ENCODE results near the gene EML1. TPM values are rescaled to one million over a fixed set of nuclear protein-coding genes. Genes with fewer than 3 reads are reported as not detected.

Gene EML1
- total RNA-seq, 1 experiment from 2014 or later: 12.0 TPM

DNA sequence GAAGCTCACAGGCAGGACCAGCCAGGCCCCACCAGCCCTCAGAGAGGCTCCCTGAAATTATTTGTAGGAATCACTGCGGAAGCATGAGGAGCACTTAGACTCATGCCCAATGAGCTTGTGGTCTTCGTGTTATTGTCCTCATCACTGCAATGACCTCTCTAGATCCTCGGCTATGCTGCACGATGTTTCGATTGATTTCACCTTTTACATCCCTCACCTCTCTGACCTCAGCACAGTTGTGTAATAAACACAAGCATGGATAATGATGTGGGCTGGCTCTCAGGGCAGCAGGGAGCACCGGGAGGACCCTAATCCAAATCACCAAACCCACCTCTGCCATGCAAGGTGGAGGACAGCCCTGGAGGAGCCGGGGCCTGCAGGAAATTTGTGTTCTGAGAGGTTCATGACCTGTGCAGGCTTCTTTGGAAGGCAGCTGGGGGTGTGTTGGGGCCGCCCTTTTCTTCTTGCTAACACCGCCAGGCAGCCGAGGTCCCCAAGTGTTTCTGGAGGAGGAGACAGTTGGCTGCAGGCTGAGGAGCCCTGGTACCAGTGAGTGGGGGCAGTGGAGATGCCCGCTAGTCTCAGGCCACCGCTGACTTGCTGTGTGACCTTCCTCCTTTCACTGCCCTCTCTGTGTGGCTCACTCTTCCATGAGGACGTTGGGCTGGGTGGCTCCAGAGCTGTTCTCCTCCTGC, 29.5 kb upstream of the EML1 start:
- Histone ChIP-seq H3K9ac (ENCODE audit: low read length) (no peak overlapping the region), H3K9me2 (replicated peaks; ENCODE audit: low read length) (no peaks in the 10 kb centered on the region), H3K79me2 (ENCODE audit: low read length) (no peaks in the 10 kb centered on the region), H3K4me3 (ENCODE audit: low read length) (no peak overlapping the region), H3K27me3 (ENCODE audit: low read length) (no peaks in the 10 kb centered on the region), H2AFZ (ENCODE audit: low read length) (no peak overlapping the region), H3K36me3 (ENCODE audit: low read depth, low read length) (no peaks in the 10 kb centered on the region), H3F3A (ENCODE audit: low read length, unreplicated experiment) (no peaks in the 10 kb centered on the region), H3K4me1 (ENCODE audit: insufficient read depth, low read length) (peaks cover 5% of the 10 kb centered on the region), H3K4me2 (ENCODE audit: low read length) (no peak overlapping the region), H4K20me1 (ENCODE audit: low read length) (no peaks in the 10 kb centered on the region), H3K27ac (ENCODE audit: low read length) (no peak overlapping the region), H3K9me3 (ENCODE audit: low read length) (no peaks in the 10 kb centered on the region)
- no peak for TF ChIP-seq EZH2 (IDR thresholded peaks at IDR 0.05; ENCODE audit: low read length, unreplicated experiment)
- no peak for TF ChIP-seq EZH2phosphoT487 (IDR thresholded peaks at IDR 0.05; ENCODE audit: borderline replicate concordance, low read length)
- TF ChIP-seq, protein P1, sequence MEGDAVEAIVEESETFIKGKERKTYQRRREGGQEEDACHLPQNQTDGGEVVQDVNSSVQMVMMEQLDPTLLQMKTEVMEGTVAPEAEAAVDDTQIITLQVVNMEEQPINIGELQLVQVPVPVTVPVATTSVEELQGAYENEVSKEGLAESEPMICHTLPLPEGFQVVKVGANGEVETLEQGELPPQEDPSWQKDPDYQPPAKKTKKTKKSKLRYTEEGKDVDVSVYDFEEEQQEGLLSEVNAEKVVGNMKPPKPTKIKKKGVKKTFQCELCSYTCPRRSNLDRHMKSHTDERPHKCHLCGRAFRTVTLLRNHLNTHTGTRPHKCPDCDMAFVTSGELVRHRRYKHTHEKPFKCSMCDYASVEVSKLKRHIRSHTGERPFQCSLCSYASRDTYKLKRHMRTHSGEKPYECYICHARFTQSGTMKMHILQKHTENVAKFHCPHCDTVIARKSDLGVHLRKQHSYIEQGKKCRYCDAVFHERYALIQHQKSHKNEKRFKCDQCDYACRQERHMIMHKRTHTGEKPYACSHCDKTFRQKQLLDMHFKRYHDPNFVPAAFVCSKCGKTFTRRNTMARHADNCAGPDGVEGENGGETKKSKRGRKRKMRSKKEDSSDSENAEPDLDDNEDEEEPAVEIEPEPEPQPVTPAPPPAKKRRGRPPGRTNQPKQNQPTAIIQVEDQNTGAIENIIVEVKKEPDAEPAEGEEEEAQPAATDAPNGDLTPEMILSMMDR (conservative IDR thresholded peaks at IDR 0.05; ENCODE audit: low read depth, low read length): no peak
- BruUV-seq (replicated peaks): no TSS peak
- CTCF ChIA-PET: no interaction called here
- DNase-seq: no peak
- intact Hi-C loops (cut with micrococcal nuclease): no loop called here
- POLR2A ChIA-PET (ENCODE audit: unreplicated experiment): no interaction called here
- no peak for ATAC-seq

DNA sequence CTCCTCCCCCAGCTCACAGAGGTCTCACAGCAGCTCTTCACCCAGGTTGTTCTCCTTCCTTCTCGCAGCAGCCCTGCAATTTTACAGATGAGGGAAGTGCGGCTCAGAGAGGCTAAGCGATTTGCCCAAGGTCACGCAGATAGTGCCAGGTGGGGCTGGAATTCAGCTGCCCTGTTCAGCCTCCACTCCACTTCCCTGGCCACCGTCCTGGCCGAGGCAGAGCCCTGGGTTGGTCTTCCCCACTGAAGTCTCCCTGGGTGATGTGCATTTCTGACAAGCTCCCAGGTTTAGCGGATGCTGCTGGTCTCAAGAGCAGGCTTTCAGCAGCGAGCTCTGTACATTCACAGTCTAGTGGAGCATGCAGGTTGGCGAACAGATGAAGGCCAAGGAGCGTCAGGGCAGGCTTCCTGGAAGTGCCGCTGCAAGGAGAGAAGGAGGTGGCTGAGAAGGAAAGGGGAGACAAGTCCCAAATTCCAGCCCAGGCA, 28.9 kb upstream of the EML1 start:
- no peak overlapping the region for H3K4me2 ChIP-seq (ENCODE audit: low read length)
- H3K79me2 ChIP-seq (ENCODE audit: low read length): no peaks in the 10 kb centered on the region
- no peaks in the 10 kb centered on the region for H3F3A ChIP-seq (ENCODE audit: low read length, unreplicated experiment)
- intact Hi-C loops (cut with micrococcal nuclease): no loop called here
- no peak overlapping the region for H2AFZ ChIP-seq (ENCODE audit: low read length)
- ATAC-seq (no peak), DNase-seq (no peak)
- no peak overlapping the region for H3K27ac ChIP-seq (ENCODE audit: low read length)
- CTCF ChIA-PET: no interaction called here
- H3K4me3 ChIP-seq (ENCODE audit: low read length): no peak overlapping the region
- H3K9ac ChIP-seq (ENCODE audit: low read length): no peak overlapping the region
- BruUV-seq (replicated peaks): no TSS peak
- no peaks in the 10 kb centered on the region for H3K9me3 ChIP-seq (ENCODE audit: low read length)
- no peak for TF ChIP-seq EZH2 (IDR thresholded peaks at IDR 0.05; ENCODE audit: low read length, unreplicated experiment)
- no peaks in the 10 kb centered on the region for H3K36me3 ChIP-seq (ENCODE audit: low read depth, low read length)
- H3K9me2 ChIP-seq (replicated peaks; ENCODE audit: low read length): no peaks in the 10 kb centered on the region
- H3K4me1 ChIP-seq (ENCODE audit: insufficient read depth, low read length): no peaks in the 10 kb centered on the region
- H3K27me3 ChIP-seq (ENCODE audit: low read length): no peaks in the 10 kb centered on the region
- POLR2A ChIA-PET (ENCODE audit: unreplicated experiment): no interaction called here
- no peaks in the 10 kb centered on the region for H4K20me1 ChIP-seq (ENCODE audit: low read length)

DNA sequence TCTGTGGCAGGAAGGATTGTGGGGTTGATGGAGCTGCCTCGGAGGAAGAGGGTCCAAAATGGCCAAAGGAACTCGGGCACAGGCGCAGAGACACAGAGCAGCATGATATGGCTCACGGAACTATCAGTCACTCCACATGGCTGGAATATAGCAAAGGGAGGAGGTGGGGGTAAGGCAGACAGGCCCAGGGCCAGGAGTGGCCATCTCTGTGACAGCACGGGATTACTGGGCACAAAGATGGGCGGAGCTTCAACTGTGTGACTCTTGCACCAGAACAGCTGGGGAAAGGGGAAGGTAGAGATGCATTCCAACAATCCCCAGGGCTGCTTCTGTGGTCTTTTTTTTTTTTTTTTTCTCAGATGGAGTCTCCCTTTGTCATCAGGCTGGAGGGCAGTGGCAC, 24.8 kb upstream of the EML1 start:
- Histone ChIP-seq H3K4me1 (ENCODE audit: insufficient read depth, low read length) (peaks cover 16% of the 10 kb centered on the region), H3K4me3 (ENCODE audit: low read length) (no peak overlapping the region), H3K9me3 (ENCODE audit: low read length) (no peaks in the 10 kb centered on the region), H4K20me1 (ENCODE audit: low read length) (no peaks in the 10 kb centered on the region), H2AFZ (ENCODE audit: low read length) (no peak overlapping the region), H3F3A (ENCODE audit: low read length, unreplicated experiment) (no peaks in the 10 kb centered on the region), H3K27ac (ENCODE audit: low read length) (no peak overlapping the region), H3K9ac (ENCODE audit: low read length) (no peak overlapping the region), H3K27me3 (ENCODE audit: low read length) (no peaks in the 10 kb centered on the region), H3K79me2 (ENCODE audit: low read length) (no peaks in the 10 kb centered on the region), H3K4me2 (ENCODE audit: low read length) (no peak overlapping the region), H3K36me3 (ENCODE audit: low read depth, low read length) (no peaks in the 10 kb centered on the region), H3K9me2 (replicated peaks; ENCODE audit: low read length) (no peaks in the 10 kb centered on the region)
- no TSS peak for BruUV-seq (replicated peaks)
- ATAC-seq: no peak
- POLR2A ChIA-PET (ENCODE audit: unreplicated experiment): no interaction called here
- intact Hi-C loops (cut with micrococcal nuclease): no loop called here
- no peak for DNase-seq
- CTCF ChIA-PET: interaction anchor here (0.5 kb wide), 1 partner anchor 456 kb away, joined by 3 read pairs; no protein-coding TSS in a partner anchor
- TF ChIP-seq, protein P1 (conservative IDR thresholded peaks at IDR 0.05; ENCODE audit: low read depth, low read length): no peak
- no peak for TF ChIP-seq EZH2 (IDR thresholded peaks at IDR 0.05; ENCODE audit: low read length, unreplicated experiment)
- TF ChIP-seq EZH2phosphoT487 (IDR thresholded peaks at IDR 0.05; ENCODE audit: borderline replicate concordance, low read length): no peak

Measured in PC-3 (cell line).